Chondrocyte (in vitro differentiated cells): ENCODE measurements around the gene MTG2. TPM values are rescaled to one million over a fixed set of nuclear protein-coding genes. Genes with fewer than 3 reads are reported as not detected.

Experiments used
- DNase-seq: peaks from one replicate; pipeline ENCODE4 v3.0.0; 2021; ENCODE audit warnings: mixed read lengths, low spot score
- H3K27ac Mint-ChIP-seq: one replicate; pipeline ENCODE4 v1.8.0; 2021; ENCODE audit warnings: mild to moderate bottlenecking, moderate library complexity, mixed read lengths; ENCODE audit not compliant: unreplicated experiment
- H3K27me3 Mint-ChIP-seq: 2 replicates; pipeline ENCODE4 v1.8.0; 2021; ENCODE audit warnings: low read depth, mixed read lengths
- H3K36me3 Mint-ChIP-seq: 2 replicates; pipeline ENCODE4 v1.8.0; 2021; ENCODE audit warnings: low read depth, mixed read lengths
- H3K4me1 Mint-ChIP-seq: 2 replicates; pipeline ENCODE4 v1.8.0; 2021; ENCODE audit warnings: low read depth, mild to moderate bottlenecking, mixed read lengths
- H3K4me3 Mint-ChIP-seq: one replicate; pipeline ENCODE4 v1.8.0; 2021; ENCODE audit warnings: mild to moderate bottlenecking, moderate library complexity, mixed read lengths; ENCODE audit not compliant: unreplicated experiment
- H3K9me3 Mint-ChIP-seq: 2 replicates; pipeline ENCODE4 v1.8.0; 2021; ENCODE audit warnings: low read depth, mixed read lengths
- CTCF ChIP-seq: fragments of 200-600 bp; sonication (generic); IDR thresholded peaks from 2 replicates; pipeline ENCODE4 v1.5.0; 2021; ENCODE audit warnings: antibody characterized with exemption, mild to moderate bottlenecking, moderate library complexity
- total RNA-seq: library from RNA; stranded (reverse); gene quantifications from 3 replicates; pipeline ENCODE4 v1.2.1, GENCODE V29; 2021

The MTG2 gene
- total RNA-seq, 1 donor from 2014 or later = 22.3 TPM

- peak within 1 kb of the TSS; percentile 93 for H3K27ac Mint-ChIP-seq
- H3K9me3 Mint-ChIP-seq = no peaks in the 10 kb centered on the region
- DNase-seq = peak; percentile 92
- H3K36me3 Mint-ChIP-seq = peaks cover 6% of the 10 kb centered on the region
- peaks cover 47% of the 10 kb centered on the region for H3K4me1 Mint-ChIP-seq
- peak within 1 kb of the TSS; percentile 79 for H3K4me3 Mint-ChIP-seq
- H3K27me3 Mint-ChIP-seq = no peaks in the 10 kb centered on the region
- no peak for TF ChIP-seq CTCF
These were observed 39.5 kb upstream of the MTG2 start, which contains the start of the genes PSMA7 and SS18L1 for GRCh38 chr20:62143081-62143956. Gene PSMA7 (minus strand): TSS chr20:62143394. CDS start chr20:62143303, 91 bp downstream. Gene SS18L1 (plus strand): TSS chr20:62143769. CDS start chr20:62143821, 52 bp downstream.

- H3K4me1 Mint-ChIP-seq = peaks cover 49% of the 10 kb centered on the region
- no peaks in the 10 kb centered on the region for H3K9me3 Mint-ChIP-seq
- peak; percentile 30 for TF ChIP-seq CTCF
- no peaks in the 10 kb centered on the region for H3K27me3 Mint-ChIP-seq
- peaks cover 2% of the 10 kb centered on the region for H3K36me3 Mint-ChIP-seq
- peak overlapping the region; percentile 93 for H3K27ac Mint-ChIP-seq
- no peak for DNase-seq
- peak overlapping the region; percentile 78 for H3K4me3 Mint-ChIP-seq
These were observed 38.6 kb upstream of the MTG2 start for GRCh38 chr20:62143957-62144825.

GRCh38 chr20:62145688-62146018 lies 37.2 kb upstream of the MTG2 start:
- Mint-ChIP-seq H3K4me1 (peaks cover 52% of the 10 kb centered on the region), H3K27ac (peak overlapping the region; percentile 23), H3K9me3 (no peaks in the 10 kb centered on the region), H3K27me3 (no peaks in the 10 kb centered on the region), H3K4me3 (no peak overlapping the region), H3K36me3 (peaks cover 2% of the 10 kb centered on the region)
- DNase-seq = no peak
- TF ChIP-seq CTCF = no peak

- Mint-ChIP-seq H3K4me3 (no peak overlapping the region), H3K4me1 (peaks cover 47% of the 10 kb centered on the region), H3K27me3 (no peaks in the 10 kb centered on the region), H3K9me3 (no peaks in the 10 kb centered on the region), H3K27ac (peak overlapping the region; percentile 2), H3K36me3 (no peaks in the 10 kb centered on the region)
- no peak for TF ChIP-seq CTCF
- DNase-seq = no peak
These were observed 36.6 kb upstream of the MTG2 start for GRCh38 chr20:62146019-62146755.
